ENCODE results near the gene AMACR. TPM values are rescaled to one million over a fixed set of nuclear protein-coding genes. Genes with fewer than 3 reads are reported as not detected.

Gene AMACR
- 10 to 100 TPM in 1 of 10 donors, 1 to 10 TPM in 9; 3.8 to 10.5 (median 6.2) TPM for polyA plus RNA-seq (ENCODE audit: insufficient read length in 10 of 10)
- long read RNA-seq, donor 1, full-length matches to known transcripts, result 5 of 5 reads
- long read RNA-seq, donor 1, partial matches to known transcripts, result 0 of 5 reads
- long read RNA-seq, donor 1, other reads (novel, unspliced or antisense), result 0 of 5 reads
- long read RNA-seq, donor 2, full-length matches to known transcripts, result 3 of 3 reads
- long read RNA-seq, donor 2, partial matches to known transcripts, result 0 of 3 reads
- long read RNA-seq, donor 2, other reads (novel, unspliced or antisense), result 0 of 3 reads
- long read RNA-seq, donor 3, result 0 reads
- long read RNA-seq, donor 4, full-length matches to known transcripts, result 6 of 6 reads
- long read RNA-seq, donor 4, partial matches to known transcripts, result 0 of 6 reads
- long read RNA-seq, donor 4, other reads (novel, unspliced or antisense), result 0 of 6 reads
- long read RNA-seq, donor 5, full-length matches to known transcripts, result 10 of 10 reads
- long read RNA-seq, donor 5, partial matches to known transcripts, result 0 of 10 reads
- long read RNA-seq, donor 5, other reads (novel, unspliced or antisense), result 0 of 10 reads
- long read RNA-seq, donor 6, full-length matches to known transcripts, result 5 of 5 reads
- long read RNA-seq, donor 6, partial matches to known transcripts, result 0 of 5 reads
- long read RNA-seq, donor 6, other reads (novel, unspliced or antisense), result 0 of 5 reads
- long read RNA-seq, donor 7, full-length matches to known transcripts, result 5 of 5 reads
- long read RNA-seq, donor 7, partial matches to known transcripts, result 0 of 5 reads
- long read RNA-seq, donor 7, other reads (novel, unspliced or antisense), result 0 of 5 reads
- long read RNA-seq, donor 8, full-length matches to known transcripts, result 3 of 3 reads
- long read RNA-seq, donor 8, partial matches to known transcripts, result 0 of 3 reads
- long read RNA-seq, donor 8, other reads (novel, unspliced or antisense), result 0 of 3 reads
- long read RNA-seq, donor 9, partial matches to known transcripts, result 0 of 1 reads
- long read RNA-seq, donor 9, other reads (novel, unspliced or antisense), result 0 of 1 reads

DNA sequence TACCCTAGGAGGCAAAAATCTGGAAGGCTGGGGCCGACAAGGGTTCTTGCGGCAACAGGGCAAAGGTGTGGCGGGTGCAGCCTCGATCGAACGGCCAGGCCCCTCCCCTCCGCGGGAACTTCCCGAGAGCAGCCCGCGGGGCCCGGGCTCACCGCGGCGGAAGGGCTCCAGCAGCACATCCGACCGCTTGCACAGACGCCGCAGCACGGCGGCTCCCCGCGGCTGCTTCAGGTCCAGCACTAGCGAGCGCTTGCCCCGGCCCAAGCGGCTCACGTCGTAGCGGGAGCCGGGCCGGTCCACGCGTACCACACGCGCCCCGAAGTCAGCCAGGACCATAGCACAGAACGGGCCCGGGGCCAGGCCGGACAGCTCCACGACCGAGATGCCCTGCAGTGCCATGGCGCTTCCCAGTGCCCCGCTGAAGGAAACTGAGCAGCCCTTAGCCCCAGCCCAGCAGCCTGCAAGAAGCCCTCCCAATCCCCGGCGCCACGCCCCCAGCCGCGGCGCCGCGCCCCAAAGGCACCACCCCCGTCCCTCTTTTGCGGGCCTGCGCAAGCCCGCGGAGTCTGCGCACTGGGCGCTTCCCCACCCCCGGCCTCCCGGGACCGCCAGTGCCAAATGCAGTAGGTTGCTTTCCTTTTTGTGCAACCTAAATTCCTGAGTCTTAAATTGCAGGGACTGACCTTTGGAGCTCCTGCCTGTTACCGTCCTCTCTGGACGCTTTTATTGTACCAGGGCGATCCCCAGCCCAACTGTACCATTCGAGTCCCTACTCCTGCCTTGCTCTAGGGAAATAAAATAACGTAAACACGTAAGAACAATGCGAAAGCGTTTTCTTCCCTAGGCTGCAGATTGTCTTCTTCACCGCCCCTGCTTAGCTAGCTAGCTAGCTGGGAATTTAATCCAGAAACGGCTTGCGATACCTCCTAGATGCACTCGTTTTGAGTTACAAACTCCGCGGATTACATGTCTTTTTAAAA lies at the start of gene AMACR:
TSS of gene AMACR (minus strand) at position 430 of the 980 bp plus-strand sequence. CDS start at position 399, 31 bp downstream.
- peak; percentile 93 to 100 (median 97) for DNase-seq

DNA sequence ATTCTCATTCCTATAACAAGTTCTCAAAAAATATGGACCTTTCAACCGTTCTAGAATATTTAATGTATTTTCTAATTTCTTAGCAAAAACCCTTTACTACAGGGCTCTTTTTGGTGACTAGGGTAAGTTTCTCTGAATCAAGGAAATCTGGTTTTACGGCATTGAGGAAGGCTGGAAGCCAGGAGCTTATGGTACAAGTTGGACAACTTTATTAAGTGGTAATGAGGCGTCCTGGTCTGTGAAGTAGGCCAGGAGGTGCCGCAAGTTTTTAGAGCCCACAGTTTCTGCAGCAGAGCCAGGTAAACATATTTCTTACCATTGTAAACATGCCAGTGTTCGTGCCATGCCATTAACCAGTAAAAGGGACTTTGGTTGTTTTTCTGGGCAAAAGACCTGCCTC lies 49.7 kb upstream of the AMACR start:
- DNase-seq, result no peak

DNA sequence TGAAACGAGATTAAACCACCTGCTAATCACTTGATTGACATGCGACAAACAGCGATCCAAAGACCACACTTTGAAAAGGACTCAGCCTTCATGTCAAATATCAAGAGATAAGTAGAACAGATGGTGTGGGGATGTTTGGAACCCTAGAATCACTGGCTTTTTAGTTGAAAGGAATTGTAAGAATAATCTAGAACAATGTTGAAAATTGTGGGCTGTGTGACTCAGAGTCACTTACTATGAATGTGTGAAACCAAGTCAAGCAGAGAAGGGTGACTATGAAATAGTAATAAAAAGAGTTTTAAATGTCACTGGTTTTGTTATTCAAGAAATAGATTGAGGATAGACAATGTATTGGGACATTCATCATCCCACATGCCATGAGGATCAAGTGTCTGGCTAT lies 49.3 kb upstream of the AMACR start:
- DNase-seq, result no peak

- peak in 1 of 3 donors; percentile 44 for DNase-seq
These were observed 47.8 kb upstream of the AMACR start for GRCh38 chr5:34055667-34056066.

DNA sequence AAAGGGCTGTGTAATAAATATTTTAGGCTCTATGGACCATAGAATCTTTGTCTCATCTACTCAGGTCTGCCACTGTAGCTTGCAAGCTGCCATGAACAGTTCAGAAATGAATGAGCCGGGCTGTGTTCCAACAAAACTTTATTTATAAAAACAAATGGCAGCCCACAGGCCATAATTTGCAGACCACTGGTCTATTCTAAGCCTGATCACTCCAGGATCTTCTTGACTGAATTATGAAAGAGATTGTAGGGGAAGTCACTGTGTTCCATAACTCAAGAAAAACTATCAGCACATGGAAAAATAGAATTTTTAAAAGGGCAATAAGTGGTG lies 46.5 kb upstream of the AMACR start:
- DNase-seq, result no peak

- DNase-seq, result peak in 1 of 3 donors; percentile 41
These were observed 45.9 kb upstream of the AMACR start for GRCh38 chr5:34053571-34054399.

GRCh38 chr5:34053133-34053532 lies 45.3 kb upstream of the AMACR start:
- DNase-seq, result peak; percentile 56 to 81 (median 71)

- DNase-seq, result no peak
These were observed 43.6 kb upstream of the AMACR start for GRCh38 chr5:34051374-34051980.

DNA sequence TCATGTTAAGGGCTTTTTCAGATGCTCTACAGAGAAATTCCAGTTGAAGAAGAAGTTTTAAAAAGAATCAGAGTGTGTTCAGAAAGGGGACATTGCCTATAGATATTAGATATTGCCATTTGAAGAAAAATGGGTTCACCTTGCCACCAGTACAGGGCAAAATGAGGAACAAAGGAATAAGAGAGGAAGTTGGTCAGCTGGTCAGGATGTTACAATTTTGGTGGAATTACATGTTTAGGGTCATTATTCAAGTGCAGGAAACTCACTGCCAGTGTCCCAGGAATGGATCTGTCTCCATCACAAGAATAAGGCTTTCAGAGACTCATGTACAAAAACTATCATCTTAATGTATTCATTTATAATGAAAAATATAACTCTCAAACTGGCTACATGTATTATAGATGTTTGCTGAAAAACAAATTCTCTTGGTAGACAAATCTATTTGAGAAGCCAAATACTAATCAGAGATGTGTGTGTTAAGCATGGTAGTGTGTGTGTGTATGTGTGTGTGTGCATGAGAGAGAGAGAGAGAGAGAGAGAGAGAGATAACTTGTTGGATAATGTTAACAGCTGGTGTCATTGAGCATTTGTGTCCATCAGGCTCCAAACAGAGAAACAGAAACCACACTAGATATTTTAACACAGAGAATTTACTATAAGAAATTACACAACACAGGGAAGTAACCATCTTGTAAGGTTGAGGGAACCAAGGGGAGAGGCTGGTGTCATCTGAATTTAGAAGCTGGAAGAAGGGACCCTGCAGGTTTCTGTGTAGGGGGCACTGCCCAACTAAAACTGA lies 40.1 kb upstream of the AMACR start:
- no peak for DNase-seq

- peak in 1 of 3 donors; percentile 45 for DNase-seq
These were observed 39.3 kb upstream of the AMACR start for GRCh38 chr5:34047143-34047542.

DNA sequence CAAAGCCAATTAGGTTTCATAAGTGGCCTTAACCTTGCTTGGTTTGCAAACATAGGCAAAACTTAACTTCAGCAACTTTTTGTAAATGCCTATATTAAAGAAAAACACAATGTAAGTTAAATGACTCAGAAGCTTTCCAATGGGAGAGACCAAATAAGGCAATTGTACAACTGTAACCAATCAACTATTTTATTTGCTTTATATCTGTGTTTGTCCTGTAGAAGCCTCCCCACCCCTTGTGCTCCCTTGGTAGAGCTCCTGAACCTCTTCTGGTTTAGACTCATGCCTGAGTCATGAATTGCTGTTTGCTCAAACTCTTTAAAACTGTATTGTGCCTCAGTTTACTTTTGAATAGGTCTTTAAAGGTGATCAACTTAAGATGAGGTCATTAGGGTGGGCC lies 38.1 kb upstream of the AMACR start:
- DNase-seq, result no peak

GRCh38 chr5:34045023-34045422 lies 37.2 kb upstream of the AMACR start:
- peak in 1 of 3 donors; percentile 23 for DNase-seq

GRCh38 chr5:34043099-34043876 lies 35.4 kb upstream of the AMACR start, which contains the start of gene C1QTNF3:
Gene C1QTNF3, minus strand, starts transcription at chr5:34043213. Its CDS starts 88 bp downstream, at chr5:34043125.
- peak; percentile 81 to 92 (median 84) for DNase-seq

GRCh38 chr5:34042321-34042720 lies 34.5 kb upstream of the AMACR start:
- peak in 2 of 3 donors; percentile 53 to 74 for DNase-seq

DNA sequence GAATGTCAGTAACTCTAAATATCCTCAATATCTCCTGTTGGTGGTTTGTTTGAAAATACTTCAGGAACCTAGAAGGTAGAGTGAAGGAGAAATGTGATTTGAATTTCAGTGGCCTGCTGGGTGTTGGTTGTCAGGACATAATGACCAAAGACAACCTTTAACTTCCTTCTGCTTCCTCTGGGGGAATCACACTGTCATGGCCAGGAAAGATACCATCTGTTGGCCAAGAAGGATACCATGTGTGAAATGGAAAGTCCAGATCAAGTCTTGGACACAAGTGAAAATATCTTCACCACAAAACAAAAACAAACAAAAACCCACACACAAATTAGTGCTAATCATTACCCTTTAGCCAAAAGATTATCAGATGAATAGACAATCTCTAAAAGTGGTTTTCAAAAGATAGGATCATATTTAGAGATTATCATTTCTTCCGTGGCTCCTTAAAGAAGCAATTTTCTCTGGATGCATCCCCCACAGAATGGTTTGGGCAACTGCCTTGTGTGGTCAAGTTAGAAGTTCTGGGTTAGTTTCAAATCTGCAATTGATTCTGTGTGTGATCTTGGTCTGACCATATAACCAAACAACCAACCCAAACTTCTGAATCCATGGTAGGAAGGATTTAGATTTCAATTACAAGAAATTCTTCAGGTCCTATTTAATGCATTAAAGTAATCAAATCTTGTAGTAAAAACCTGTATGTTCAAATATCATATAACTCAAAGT lies 33.6 kb upstream of the AMACR start:
- DNase-seq, result peak in 1 of 3 donors; percentile 19

- DNase-seq, result peak in 1 of 3 donors; percentile 52
These were observed 32.6 kb upstream of the AMACR start for GRCh38 chr5:34040472-34040871.

All from muscle of back (tissue), 13 donors.